GM06990 (cell line): ENCODE measurements around the gene DOCK2.
"Not testable (repeated sequence)": the region's sequence is repeated elsewhere in the genome, so short reads cannot be mapped to it uniquely, and the experiment has no call there.

ENCODE experiments used
- DNase-seq: peaks from one replicate; pipeline ENCODE4 v3.0.0-alpha.2; 2011; ENCODE audit not compliant: insufficient read length; ENCODE audit errors: extremely low read depth
- H3K27me3 ChIP-seq: replicated peaks from 2 replicates; pipeline ENCODE4 v1.6.0; 2011; ENCODE audit warnings: low read length; ENCODE audit not compliant: control insufficient read depth, insufficient read depth
- H3K36me3 ChIP-seq: 2 replicates; pipeline ENCODE4 v1.5.1; 2011; ENCODE audit warnings: low read length; ENCODE audit not compliant: control insufficient read depth, insufficient read depth
- H3K4me3 ChIP-seq: replicated peaks from 2 replicates; pipeline ENCODE4 v1.5.1; 2011; ENCODE audit warnings: low read depth, mild to moderate bottlenecking, control low read depth, low read length
- CTCF ChIP-seq: IDR thresholded peaks from 2 replicates; pipeline ENCODE4 v1.5.1; 2011; ENCODE audit warnings: low read length, control low read depth, mild to moderate bottlenecking, inconsistent platforms; ENCODE audit not compliant: insufficient read depth, poor library complexity, severe bottlenecking

DOCK2 gene

GRCh38 chr5:169615561-169615960 is 21.5 kb upstream of the DOCK2 start:
- TF ChIP-seq CTCF = no peak
- H3K27me3 ChIP-seq = no peaks in the 10 kb centered on the region
- H3K4me3 ChIP-seq = no peak overlapping the region
- DNase-seq = no peak
- no peaks in the 10 kb centered on the region for H3K36me3 ChIP-seq

DNA sequence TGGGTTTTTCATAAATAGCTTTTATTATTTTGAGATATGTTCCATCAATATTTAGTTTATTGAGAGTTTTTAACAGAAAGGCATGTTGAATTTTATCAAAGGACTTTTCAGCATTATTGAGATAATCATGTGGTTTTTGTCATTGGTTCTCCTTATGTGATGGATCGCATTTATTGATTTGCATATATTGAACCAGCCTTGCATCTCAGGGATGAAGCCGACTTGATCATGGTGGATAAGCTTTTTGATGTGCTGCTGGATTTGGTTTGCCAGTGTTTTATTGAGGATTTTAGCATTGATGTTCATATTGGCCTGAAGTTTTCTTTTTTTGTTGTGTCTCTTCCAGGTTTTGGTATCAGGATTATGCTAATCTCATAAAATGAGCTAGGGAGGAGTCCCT is 12.8 kb upstream of the DOCK2 start:
- not testable (repeated sequence) for H3K36me3 ChIP-seq, H3K4me3 ChIP-seq, DNase-seq, H3K27me3 ChIP-seq

DNA sequence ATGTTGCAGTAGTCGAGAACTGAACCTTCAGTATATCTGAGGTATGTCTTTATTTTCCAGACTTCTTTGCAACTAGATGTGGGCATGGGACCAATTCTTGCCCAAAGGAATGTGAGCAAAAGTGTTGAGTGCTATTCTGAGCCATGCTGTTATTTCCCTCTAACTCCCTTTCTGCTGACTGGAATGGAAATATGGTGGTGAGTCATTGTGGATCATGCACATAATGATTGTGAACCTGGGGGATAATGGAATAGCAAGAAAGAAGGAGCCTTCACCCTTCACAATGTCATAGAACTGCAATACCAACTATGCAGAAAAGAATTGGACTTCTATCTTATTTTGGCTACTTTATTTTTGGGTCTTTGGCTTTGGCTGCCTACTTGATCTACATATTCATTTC is 10.3 kb upstream of the DOCK2 start:
- no peaks in the 10 kb centered on the region for H3K27me3 ChIP-seq
- no peaks in the 10 kb centered on the region for H3K36me3 ChIP-seq
- DNase-seq = no peak
- TF ChIP-seq CTCF = no peak
- no peak overlapping the region for H3K4me3 ChIP-seq

- Histone ChIP-seq H3K27me3 (no peaks in the 10 kb centered on the region), H3K36me3 (no peaks in the 10 kb centered on the region), H3K4me3 (no peak overlapping the region)
- DNase-seq = no peak
- TF ChIP-seq CTCF = no peak
Measured at GRCh38 chr5:169627551-169627950, 9.5 kb upstream of the DOCK2 start.

- H3K4me3 ChIP-seq = no peak overlapping the region
- TF ChIP-seq CTCF = no peak
- H3K27me3 ChIP-seq = no peaks in the 10 kb centered on the region
- no peaks in the 10 kb centered on the region for H3K36me3 ChIP-seq
- no peak for DNase-seq
Measured at GRCh38 chr5:169628892-169629291, 8.2 kb upstream of the DOCK2 start.

DNA sequence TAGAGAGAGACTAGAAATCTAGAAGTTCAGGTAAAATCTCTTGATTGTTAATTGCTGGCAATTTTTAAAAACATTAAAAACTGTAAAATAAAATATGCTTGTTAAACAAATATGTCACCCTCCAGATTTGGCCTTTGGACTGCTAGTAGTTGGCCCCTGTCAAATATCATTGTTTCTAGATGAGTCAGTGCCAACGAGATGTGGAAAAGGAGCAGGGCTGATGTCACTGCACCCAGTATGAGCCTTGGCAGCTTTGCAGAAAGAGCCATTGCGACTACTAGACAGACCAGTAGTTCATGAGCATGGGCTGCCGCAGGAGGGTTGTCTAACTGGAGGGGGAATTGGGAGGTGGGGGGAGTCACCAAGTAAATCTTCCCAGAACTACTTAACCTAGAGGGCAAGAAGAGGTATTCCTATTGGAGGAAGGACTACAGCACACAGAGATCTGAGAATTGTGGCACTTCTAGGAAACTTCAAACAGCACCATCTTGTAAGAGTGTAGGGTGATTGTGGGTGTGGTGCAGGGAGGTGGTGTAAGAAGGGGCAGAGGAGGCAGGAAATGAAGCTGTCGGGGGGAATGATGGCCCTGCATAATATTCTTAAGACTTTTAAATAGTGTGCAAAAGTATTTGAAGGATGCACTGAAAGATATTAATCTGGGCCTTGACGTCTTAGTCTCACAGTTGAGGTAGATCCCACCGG is 7.1 kb upstream of the DOCK2 start:
- TF ChIP-seq CTCF = no peak
- Histone ChIP-seq H3K36me3 (no peaks in the 10 kb centered on the region), H3K27me3 (no peaks in the 10 kb centered on the region), H3K4me3 (no peak overlapping the region)
- DNase-seq = no peak
